ENCODE measurements around the gene PCDH9. TPM values are rescaled to one million over a fixed set of nuclear protein-coding genes. Genes with fewer than 3 reads are reported as not detected.
A peak's percentile ranks its signal among the peaks of the same experiment; 100 is the strongest.

PCDH9 gene
- polyA plus RNA-seq, 1 experiment, result 3.3 TPM

- no peak for DNase-seq (ENCODE audit: low read depth, low spot score)
- TF ChIP-seq, protein P1, sequence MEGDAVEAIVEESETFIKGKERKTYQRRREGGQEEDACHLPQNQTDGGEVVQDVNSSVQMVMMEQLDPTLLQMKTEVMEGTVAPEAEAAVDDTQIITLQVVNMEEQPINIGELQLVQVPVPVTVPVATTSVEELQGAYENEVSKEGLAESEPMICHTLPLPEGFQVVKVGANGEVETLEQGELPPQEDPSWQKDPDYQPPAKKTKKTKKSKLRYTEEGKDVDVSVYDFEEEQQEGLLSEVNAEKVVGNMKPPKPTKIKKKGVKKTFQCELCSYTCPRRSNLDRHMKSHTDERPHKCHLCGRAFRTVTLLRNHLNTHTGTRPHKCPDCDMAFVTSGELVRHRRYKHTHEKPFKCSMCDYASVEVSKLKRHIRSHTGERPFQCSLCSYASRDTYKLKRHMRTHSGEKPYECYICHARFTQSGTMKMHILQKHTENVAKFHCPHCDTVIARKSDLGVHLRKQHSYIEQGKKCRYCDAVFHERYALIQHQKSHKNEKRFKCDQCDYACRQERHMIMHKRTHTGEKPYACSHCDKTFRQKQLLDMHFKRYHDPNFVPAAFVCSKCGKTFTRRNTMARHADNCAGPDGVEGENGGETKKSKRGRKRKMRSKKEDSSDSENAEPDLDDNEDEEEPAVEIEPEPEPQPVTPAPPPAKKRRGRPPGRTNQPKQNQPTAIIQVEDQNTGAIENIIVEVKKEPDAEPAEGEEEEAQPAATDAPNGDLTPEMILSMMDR (IDR thresholded peaks at IDR 0.05; ENCODE audit: low read depth, low read length), result no peak
- no peak overlapping the region for H3K27ac ChIP-seq (ENCODE audit: low read depth, low read length)
- H3K4me3 ChIP-seq (ENCODE audit: low read depth, low read length), result no peak overlapping the region
- ChIA-PET CTCF (interaction anchor here (0.9 kb wide), 1 partner anchor 10 kb away, joined by 3 read pairs; no protein-coding TSS in a partner anchor), POLR2A (no interaction called here)
- H3K27me3 ChIP-seq (ENCODE audit: control insufficient read depth, insufficient read depth, low read length), result no peaks in the 10 kb centered on the region
- H3K9me3 ChIP-seq (ENCODE audit: control insufficient read depth, insufficient read depth, low read length), result no peaks in the 10 kb centered on the region
These were observed 82.0 kb downstream of the PCDH9 start for GRCh38 chr13:67148161-67148571.

DNA sequence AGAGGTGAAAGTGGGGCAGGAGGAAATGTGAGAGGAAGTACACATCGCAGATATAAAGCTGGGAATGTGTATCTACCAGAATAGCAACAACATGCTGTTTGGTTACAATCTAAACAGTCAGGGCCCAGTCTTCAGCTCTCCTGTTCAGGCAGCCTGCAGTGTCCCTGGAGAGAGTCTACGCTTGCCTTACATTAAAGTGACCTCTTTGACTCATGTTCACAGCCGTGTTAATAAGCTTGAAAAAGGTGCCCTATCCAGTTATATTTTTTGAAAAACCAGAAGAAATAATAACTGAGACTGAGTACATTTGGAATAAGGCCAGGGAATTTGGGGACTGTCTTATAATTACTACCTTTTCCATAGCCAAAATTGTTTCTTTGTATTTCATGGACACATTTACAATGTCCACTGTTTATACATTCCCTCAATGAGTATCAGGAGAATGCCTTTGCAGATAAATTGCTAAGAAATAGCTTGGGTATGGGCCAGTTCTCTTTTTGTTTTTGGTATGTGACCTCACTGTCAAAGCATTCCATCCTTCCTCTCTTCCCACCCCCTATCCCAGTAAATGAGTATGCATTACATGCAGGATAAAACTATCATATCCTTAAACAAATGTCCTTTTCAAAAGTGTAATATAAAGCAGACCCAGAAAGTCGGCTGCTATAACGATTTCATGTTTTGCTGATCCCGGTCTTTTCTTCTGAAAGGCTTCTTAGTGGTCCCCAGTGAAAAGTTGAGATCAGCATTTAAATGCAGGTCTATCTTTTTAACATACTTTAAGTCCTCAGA lies 82.6 kb downstream of the PCDH9 start:
- Histone ChIP-seq H3K27me3 (ENCODE audit: control insufficient read depth, insufficient read depth, low read length) (no peaks in the 10 kb centered on the region), H3K4me3 (ENCODE audit: low read depth, low read length) (no peak overlapping the region), H3K9me3 (ENCODE audit: control insufficient read depth, insufficient read depth, low read length) (no peaks in the 10 kb centered on the region), H3K27ac (ENCODE audit: low read depth, low read length) (no peak overlapping the region)
- TF ChIP-seq, protein P1 (IDR thresholded peaks at IDR 0.05; ENCODE audit: low read depth, low read length), result no peak
- ChIA-PET CTCF (interaction anchor here (0.9 to 1.3 kb wide), 2 partner anchors 10 to 77 kb away, joined by 3 read pairs; no protein-coding TSS in a partner anchor), POLR2A (no interaction called here)
- peak; percentile 24 for DNase-seq (ENCODE audit: low read depth, low spot score)

GRCh38 chr13:67146523-67147130 lies 83.5 kb downstream of the PCDH9 start:
- Histone ChIP-seq H3K9me3 (ENCODE audit: control insufficient read depth, insufficient read depth, low read length) (no peaks in the 10 kb centered on the region), H3K27me3 (ENCODE audit: control insufficient read depth, insufficient read depth, low read length) (no peaks in the 10 kb centered on the region), H3K27ac (ENCODE audit: low read depth, low read length) (no peak overlapping the region), H3K4me3 (ENCODE audit: low read depth, low read length) (no peak overlapping the region)
- TF ChIP-seq, protein P1 (IDR thresholded peaks at IDR 0.05; ENCODE audit: low read depth, low read length), result no peak
- no peak for DNase-seq (ENCODE audit: low read depth, low spot score)
- ChIA-PET POLR2A (no interaction called here), CTCF (interaction anchor here (1.3 kb wide), 1 partner anchor 78 kb away, joined by 3 read pairs; no protein-coding TSS in a partner anchor)

DNA sequence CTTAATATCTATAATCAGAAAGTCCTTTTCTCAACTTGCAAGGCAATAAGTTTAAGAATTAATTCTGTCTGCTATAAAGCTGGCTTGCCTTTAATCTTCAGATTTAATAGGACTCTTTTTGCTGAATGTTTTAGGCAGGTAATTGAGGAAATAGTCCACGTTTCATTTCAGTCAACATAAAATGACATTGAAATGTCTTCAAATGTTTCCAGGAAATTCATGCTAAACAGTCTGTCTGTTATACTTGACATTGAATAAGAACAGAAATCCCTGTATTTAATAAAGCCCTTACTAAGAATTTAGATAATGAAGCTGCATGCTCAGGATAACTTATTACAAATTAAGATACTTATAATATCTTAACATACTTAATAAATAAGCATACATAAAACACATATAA lies 84.2 kb downstream of the PCDH9 start:
- POLR2A ChIA-PET, result no interaction called here
- TF ChIP-seq, protein P1 (IDR thresholded peaks at IDR 0.05; ENCODE audit: low read depth, low read length), result no peak

GRCh38 chr13:67143544-67144115 lies 86.5 kb downstream of the PCDH9 start:
- CTCF ChIA-PET, result interaction anchor here (1.1 kb wide), 1 partner anchor 524 kb away, joined by 3 read pairs; no protein-coding TSS in a partner anchor
- POLR2A ChIA-PET, result no interaction called here
- TF ChIP-seq, protein P1 (IDR thresholded peaks at IDR 0.05; ENCODE audit: low read depth, low read length), result no peak
- Histone ChIP-seq H3K27me3 (ENCODE audit: control insufficient read depth, insufficient read depth, low read length) (no peaks in the 10 kb centered on the region), H3K4me3 (ENCODE audit: low read depth, low read length) (no peak overlapping the region), H3K27ac (ENCODE audit: low read depth, low read length) (no peak overlapping the region), H3K9me3 (ENCODE audit: control insufficient read depth, insufficient read depth, low read length) (no peaks in the 10 kb centered on the region)
- DNase-seq (ENCODE audit: low read depth, low spot score), result no peak

More for the DNA sequence above, 84.2 kb downstream of the PCDH9 start:
- no peak overlapping the region for H3K4me3 ChIP-seq (ENCODE audit: low read depth, low read length)
- no peak for DNase-seq (ENCODE audit: low read depth, low spot score)
- no peak overlapping the region for H3K27ac ChIP-seq (ENCODE audit: low read depth, low read length)
- CTCF ChIA-PET, result no interaction called here
- H3K27me3 ChIP-seq (ENCODE audit: control insufficient read depth, insufficient read depth, low read length), result no peaks in the 10 kb centered on the region
- no peaks in the 10 kb centered on the region for H3K9me3 ChIP-seq (ENCODE audit: control insufficient read depth, insufficient read depth, low read length)

All from AG04450 (cell line).